GM18951 (cell line): ENCODE data around the gene MTFR2.

Experiments used
- POLR2A ChIP-seq: IDR thresholded peaks from 4 replicates; pipeline ENCODE4 v1.6.1; 2011; ENCODE audit warnings: mild to moderate bottlenecking; ENCODE audit not compliant: insufficient read length, insufficient read depth; ENCODE audit errors: extremely low read depth
- in situ Hi-C: fragments of 300-500 bp; cut with MboI; formaldehyde crosslinking; loops from one replicate; pipeline ENCODE4 v1.12.0; 2022; ENCODE audit warnings: low sequenced_read_pairs, mixed read lengths, inconsistent platforms; ENCODE audit not compliant: unreplicated experiment

Gene MTFR2

DNA sequence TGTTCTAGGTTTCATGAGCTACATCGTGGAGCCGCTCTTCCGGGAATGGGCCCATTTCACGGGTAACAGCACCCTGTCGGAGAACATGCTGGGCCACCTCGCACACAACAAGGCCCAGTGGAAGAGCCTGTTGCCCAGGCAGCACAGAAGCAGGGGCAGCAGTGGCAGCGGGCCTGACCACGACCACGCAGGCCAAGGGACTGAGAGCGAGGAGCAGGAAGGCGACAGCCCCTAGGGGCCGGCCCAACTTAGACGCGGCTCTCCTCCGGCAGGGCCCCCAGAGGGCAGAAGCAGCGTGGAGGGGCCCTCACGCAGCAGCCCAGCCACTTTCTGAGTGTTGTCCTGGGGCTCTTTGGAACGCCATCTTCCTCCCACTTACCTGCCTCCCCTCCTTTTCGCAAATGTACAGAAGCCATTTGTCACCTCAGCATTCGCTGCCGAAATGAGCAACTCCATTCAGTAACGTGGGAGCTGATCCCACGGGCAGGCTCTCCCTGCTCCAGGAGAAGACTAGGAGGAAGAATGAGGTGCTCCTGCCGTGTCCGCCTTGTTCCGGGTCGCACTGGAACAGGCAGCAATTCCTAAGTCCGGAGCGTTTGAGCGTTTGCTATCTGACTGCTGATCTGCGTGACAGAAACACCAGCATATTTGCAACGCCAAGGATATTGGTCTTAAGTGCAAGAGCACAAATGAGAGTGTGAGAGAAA lies 58.4 kb downstream of the MTFR2 start:
- TF ChIP-seq POLR2A, result no peak
- in situ Hi-C loops, result no loop called here

DNA sequence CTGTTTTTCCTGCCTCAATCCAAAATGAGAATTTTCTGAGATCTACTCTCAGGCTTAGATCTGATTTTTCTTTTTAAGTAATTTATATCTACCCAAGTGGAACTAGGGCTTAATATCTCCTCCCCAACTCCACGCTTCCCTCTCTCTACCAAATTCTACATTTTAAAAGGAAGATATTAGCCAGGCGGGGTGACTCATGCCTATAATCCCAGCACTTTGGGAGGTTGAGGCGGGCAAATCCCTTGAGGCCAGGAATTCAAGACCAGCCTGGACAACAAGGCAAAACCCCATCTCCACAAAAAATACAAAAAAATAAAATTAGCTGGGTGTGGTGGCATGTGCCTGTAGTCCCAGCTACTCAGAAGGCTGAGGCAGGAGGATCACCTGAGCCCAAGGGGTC lies 61.0 kb downstream of the MTFR2 start:
- in situ Hi-C loops, result no loop called here
- no peak for TF ChIP-seq POLR2A

DNA sequence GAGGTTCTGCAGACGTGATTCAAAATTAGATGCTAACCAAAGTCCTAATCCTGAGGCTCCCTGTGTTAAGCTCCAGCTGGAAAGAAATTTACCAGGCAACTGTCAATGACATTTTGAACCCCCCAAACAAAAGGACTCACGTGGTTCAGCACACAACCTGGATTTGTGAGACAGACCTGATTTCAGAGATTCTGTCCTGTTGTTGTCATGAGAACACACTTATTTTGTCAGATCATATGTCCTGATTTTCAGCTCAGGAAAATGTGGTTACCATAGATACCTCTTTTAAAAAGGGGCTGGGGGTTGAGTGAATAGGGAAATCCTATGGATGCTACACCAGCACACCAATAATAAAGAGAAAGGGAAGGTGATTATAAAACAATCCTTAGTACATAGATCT lies 61.6 kb downstream of the MTFR2 start:
- in situ Hi-C loops, result no loop called here
- no peak for TF ChIP-seq POLR2A

DNA sequence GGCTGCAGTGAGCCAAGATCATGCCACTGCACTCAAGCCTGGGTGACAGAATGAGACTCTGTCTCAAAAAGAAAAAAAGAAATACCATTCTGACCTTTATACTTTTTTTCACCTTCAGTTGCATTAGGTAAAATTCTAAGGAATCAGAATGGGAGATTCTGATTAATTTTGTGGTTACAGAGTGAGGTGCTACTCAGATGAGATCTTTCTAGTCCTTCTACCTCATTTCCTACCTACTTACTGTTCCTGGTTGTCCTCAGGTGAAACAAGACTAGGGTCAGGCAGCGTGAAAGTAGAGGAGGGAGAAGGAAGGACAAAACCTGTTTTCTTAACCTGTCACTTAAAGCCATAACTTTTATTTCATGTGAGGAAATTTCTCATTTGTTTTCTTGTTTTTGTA lies 63.7 kb downstream of the MTFR2 start:
- in situ Hi-C loops, result no loop called here
- TF ChIP-seq POLR2A, result no peak

DNA sequence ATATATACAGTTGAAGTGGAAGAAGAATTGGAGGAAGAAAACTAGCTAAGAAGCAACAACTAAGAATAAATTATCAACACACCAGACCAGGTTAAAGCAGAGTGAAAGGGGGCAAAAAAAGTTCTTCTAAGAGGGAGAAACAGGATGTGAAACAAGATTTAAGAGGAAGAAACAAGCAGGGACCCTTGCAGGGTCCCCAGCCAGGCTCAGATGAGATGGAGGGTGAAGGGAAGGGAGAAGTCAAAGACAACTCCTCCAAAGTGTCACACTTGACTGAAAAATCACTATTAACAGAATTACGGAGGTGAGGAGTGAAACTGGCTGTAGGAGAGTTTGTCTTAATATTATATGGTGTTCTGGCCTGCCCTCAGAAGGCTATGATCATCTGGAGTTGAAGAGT lies 65.4 kb downstream of the MTFR2 start:
- in situ Hi-C loops, result no loop called here
- no peak for TF ChIP-seq POLR2A

DNA sequence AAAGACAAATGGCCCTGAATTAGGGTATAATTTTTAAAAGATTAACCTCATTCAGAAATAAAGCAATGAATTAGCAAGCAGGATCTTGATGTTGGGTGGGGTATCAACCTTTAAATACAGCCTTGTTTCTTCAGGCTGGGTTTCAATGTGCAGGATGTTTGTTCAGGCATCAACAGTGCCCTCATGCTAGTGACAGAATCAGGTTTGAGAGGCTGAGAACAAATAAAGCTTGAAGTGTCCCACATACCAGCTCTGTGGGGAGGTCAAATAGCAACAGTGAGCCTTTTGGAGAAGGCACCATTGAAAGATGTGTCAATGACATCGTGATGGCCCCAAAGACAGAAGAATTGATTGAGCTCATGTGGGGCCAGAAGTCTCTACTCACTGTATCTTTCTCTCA lies 68.2 kb downstream of the MTFR2 start:
- no peak for TF ChIP-seq POLR2A
- in situ Hi-C loops, result no loop called here

DNA sequence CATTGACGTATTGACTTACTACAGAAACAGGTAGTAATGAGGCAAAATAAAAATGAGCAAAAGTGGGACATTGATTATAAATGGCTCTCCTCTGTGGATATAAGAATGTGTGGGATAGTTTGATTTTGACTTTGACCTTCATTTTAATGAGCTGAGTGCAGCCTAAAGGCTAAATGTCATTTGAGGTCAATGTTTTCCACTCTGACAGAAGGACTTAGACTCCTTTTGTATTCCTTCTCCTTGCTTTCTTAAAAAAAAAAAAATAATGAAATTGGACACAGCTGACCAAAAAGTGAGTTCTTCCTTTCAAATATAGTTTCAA lies 68.6 kb downstream of the MTFR2 start:
- no peak for TF ChIP-seq POLR2A
- in situ Hi-C loops, result no loop called here
